Measurements from ENCODE around the gene SMOC1.

Gene SMOC1, protein sequence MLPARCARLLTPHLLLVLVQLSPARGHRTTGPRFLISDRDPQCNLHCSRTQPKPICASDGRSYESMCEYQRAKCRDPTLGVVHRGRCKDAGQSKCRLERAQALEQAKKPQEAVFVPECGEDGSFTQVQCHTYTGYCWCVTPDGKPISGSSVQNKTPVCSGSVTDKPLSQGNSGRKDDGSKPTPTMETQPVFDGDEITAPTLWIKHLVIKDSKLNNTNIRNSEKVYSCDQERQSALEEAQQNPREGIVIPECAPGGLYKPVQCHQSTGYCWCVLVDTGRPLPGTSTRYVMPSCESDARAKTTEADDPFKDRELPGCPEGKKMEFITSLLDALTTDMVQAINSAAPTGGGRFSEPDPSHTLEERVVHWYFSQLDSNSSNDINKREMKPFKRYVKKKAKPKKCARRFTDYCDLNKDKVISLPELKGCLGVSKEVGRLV

DNA sequence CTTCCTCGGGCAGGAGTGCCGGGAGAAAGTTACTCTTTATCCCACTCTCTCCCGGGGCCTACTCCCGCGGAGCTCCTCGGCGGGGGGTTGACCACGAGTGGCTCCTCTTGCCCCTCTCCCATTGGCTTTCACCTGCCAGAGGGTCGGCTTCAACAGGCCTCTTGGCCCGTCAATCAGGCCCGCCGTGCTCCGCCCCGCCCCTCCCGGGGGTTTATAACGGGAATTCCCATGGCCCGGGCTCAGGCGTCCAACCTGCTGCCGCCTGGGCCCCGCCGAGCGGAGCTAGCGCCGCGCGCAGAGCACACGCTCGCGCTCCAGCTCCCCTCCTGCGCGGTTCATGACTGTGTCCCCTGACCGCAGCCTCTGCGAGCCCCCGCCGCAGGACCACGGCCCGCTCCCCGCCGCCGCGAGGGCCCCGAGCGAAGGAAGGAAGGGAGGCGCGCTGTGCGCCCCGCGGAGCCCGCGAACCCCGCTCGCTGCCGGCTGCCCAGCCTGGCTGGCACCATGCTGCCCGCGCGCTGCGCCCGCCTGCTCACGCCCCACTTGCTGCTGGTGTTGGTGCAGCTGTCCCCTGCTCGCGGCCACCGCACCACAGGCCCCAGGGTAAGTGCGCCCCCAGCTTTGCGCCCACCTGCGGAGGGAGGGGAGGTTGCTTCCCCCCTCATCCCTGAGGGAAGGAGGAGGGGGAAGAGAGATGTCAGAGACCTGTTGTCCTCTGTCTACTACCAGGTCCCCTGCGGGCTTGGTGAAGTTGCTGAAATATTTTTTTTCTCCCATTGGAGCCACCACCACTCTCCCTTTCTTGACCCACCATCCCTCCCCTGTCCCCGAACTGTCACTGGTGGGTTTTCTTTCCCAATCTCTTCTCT is at the start of gene SMOC1:
TSS of gene SMOC1 (plus strand) at position 242 of the 869 bp plus-strand sequence. CDS start at position 505, 263 bp downstream.
- no peak for DNase-seq

DNA sequence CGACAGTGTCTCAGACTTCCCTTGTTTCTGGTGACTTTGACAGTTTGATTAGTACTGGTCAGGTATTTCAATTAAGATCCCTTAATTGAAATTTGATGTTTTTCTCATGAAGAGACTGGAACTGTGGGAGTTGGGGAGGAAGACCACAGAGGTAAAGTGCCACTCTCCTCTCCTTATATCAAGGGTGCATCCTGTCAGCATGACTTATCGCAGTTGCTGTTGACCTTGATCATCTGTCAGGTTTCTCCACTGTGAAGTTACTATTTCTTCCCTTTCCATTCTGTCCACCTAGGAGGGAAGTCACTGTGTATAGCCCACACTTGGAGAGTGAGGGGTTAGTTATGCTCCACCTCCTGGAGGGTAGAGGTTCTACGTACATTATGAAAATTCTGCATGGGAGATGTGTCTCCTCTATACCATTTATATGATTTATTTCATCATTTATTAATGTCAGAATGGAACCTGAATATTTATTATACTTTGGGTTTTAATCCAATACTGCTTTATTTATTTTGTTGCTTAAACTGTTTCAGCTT is 40.3 kb upstream of the SMOC1 start:
- DNase-seq: no peak

DNA sequence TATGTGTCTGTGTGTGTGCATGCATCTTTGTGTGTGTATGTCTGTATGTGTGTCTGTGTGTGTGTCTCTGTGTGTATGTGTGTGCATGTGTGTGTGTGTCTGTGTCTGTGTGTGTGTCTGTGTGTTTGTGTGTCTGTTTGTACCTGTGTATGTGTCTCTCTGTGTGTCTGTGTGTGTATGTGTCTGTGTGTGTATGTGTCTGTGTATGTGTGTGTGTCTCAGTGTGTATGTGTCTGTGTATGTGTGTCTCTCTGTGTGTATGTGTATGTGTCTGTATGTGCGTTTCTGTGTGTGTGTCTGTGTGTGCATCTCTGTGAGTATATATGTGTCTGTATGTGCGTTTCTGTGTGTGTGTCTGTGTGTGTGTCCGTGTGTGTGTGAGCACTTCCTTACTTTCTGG is 39.6 kb upstream of the SMOC1 start:
- DNase-seq: no peak

DNA sequence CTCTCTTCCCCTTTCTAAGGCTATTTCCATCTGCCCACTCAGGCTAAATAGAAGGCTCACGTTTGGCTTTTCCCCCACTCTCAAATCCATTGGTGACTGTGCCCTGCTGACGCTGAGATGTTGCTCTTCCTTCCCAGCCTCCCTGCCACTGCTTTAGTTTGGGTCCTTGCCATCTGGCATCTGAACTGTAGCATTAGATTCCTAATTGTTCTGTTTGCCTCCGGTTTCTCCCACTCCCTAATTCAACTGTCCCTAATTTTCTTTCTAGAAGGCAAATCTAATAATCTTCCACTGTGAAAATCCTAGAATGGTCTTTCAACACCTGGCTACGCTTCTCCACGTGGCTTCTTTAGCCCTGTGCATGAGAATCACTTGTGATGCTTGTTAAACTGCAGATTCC is 37.6 kb upstream of the SMOC1 start:
- DNase-seq: no peak

DNA sequence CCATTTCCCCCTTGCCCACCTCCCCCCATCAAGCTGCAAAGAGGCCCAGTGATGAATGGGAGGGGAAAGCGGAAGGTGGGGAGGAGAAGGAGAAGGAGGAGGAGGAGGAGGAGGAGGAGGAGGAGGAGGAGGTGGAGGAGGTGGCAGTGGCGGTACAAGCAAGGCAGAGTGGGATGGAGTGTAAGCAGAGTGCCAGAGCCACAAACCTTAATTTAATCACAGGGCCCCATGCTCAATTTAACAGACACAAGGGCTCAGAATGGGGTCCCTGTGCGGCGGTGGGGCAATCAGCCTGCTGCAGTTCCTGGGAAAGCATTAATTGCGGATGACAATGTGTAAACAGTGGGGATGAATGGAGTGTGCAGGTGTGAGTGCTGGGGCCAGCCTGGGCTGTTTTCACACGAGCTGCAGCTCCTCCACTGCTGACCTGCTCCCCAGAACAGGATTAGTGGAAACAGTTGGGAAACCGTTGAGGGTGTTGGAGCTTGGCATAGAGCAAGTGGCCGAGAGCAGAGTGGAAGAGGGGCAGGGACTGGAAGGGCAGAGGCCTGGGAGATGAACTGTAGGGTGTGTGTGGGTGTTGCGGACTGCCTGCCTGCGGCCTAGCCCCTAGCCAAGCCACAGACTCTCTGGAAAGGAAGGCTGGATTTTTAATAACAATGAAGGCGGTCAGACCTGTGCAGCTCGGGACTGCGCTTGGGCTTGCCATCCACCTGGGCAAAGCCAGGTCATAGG is 36.4 kb upstream of the SMOC1 start:
- no peak for DNase-seq

DNA sequence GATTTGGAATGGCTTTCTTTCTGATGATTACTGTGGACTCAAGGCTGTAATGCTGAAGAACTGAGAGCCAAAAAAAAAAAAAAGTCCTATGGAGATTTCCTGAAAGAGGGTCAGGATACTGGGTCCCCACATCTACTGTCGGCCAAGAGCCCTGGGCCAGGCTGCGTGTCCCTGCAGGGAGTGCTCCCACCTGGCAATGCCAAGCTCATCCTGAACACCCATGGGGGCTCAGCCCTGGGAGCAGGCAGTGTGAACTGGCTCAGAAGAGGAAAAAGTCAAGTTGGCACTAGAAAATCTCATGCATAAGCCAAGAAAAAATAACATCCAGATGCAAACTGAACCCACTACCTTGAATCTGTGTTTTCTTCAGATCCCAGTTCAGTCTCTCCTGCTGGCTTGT is 35.0 kb upstream of the SMOC1 start:
- DNase-seq: no peak

DNA sequence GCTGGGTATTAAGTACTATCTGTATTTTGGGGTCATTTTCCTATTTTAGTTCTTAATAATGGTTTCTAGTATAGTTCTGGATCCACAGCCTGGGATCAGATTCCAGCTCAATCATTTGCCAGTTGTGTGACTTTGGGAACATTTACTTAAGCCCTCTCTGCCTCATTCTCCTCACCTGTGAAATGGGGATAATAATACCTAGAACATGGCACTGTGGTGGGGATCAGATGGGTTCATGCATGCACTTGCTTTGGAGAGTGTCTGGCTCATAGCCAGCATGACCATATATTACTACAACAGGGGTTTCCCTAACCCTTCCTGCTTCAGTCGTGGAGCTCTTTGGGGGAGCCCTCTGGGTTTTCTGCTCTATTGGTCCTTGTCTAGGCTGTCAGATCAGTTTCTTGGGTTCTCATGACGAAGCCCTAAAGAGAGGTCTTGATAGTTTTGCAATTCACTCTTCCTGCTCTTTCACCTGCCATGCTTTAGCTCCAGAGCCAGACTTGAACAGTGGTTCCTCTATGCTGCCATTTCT is 34.1 kb upstream of the SMOC1 start:
- DNase-seq: no peak

DNA sequence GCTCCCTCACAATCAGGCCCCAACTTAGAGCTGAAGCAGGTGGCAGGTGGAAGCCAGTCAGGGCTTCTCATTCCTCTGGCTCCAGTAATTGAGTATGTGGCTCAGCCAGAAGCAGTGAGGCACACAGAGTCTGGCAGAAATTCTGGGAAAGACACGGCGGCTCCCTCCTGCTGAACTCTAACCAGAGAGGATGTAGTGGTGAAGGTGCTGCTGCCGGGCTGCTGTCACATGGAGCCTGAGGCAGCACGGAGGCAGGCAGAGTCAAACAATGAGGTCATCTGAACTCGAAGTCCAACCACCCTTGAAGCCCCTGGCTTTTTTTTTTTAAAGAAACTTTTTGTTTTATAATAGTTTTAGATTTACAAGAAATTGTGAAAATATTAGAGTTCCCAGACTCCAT is 33.4 kb upstream of the SMOC1 start:
- DNase-seq: no peak

DNA sequence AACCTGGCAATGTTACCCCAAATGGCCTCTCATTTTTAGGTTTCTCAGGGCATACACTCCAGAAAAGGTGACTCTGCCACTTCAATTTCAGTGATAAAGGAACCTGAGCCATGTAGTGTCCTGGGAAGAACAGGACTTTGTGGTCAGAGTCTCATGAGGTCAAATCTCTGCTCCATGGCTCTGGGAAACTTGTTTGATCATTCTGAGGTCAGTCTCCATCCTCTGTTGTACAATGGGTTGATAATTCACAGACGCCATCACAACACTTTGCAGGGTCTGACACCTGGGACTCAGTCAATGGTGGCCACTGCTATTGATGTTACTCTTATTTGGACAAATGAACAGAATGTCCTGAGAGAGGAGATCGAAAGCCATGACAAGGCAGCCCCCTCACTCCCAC is 31.1 kb upstream of the SMOC1 start:
- DNase-seq: no peak

DNA sequence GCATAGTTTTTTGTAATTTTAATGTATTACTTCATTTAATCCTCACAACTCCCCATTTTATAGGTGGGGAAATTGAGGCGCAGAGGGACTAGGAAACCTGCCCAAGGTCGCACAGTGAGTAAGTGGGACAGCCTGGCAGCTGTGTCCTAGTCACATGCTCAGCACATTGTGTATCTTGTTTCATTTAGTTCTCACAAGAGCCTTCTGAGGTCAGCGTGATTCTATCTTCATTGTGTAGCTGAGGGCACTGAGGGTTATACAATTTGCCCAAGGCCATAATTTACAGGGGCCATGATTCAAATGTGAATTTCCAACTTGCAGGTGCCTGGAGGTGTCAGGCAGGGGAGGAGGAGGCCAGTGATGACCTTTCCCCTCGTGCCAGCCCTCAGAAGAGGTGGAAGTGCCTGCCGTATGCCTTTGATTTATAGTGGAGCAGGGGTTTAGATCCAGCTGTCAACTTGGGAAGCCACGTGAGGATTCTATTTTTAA is 30.3 kb upstream of the SMOC1 start:
- DNase-seq: no peak

DNA sequence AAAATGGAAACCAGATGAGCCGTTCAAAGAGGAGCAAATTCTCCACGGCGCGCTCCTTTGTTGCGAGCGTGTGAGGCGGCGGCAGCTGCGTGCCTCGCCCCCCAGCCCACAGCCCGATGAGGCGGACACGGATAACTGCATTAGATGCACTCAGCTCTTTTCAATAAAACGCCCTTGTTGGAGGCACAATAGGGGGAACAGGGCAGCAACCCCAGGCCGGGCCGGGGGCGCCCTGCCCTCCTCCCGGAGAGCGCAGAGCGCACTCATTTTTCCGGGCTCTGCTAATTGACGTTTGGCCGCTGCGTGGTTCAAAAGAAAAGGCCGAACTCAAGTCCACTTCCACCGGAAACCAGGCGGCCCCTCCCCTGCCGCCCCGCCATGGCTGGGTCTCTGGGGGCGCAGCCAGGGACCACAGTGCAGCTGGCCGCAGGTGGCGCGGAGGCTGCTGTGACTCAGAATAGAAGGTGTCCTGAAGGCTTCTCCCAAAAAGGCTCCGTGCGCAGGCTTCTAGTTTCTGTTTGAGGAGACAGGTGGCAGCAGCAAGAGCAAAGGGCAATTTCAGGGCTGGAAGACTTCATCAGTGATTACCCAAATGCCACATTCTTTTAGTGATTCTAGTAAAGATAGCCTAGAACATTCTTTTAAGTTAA is 29.0 kb upstream of the SMOC1 start:
- no peak for DNase-seq

DNA sequence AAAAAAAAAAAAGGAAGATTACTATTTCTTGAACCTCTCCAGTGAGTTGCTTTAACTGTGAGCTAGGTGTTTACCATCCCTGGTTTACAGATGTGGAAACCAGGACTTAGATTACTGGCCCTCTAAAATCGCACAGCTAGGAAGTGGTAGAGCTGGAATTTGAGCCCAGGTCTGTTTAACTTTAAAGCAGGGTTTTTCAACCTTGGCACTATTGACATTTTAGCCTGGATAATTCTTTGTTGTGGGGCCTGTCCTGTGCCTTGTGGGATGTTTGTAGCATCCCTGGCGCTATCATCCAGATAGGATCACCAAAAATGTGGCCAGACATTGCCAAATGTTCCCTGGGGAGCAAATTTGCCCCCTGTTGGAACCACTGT is 28.5 kb upstream of the SMOC1 start:
- no peak for DNase-seq

DNA sequence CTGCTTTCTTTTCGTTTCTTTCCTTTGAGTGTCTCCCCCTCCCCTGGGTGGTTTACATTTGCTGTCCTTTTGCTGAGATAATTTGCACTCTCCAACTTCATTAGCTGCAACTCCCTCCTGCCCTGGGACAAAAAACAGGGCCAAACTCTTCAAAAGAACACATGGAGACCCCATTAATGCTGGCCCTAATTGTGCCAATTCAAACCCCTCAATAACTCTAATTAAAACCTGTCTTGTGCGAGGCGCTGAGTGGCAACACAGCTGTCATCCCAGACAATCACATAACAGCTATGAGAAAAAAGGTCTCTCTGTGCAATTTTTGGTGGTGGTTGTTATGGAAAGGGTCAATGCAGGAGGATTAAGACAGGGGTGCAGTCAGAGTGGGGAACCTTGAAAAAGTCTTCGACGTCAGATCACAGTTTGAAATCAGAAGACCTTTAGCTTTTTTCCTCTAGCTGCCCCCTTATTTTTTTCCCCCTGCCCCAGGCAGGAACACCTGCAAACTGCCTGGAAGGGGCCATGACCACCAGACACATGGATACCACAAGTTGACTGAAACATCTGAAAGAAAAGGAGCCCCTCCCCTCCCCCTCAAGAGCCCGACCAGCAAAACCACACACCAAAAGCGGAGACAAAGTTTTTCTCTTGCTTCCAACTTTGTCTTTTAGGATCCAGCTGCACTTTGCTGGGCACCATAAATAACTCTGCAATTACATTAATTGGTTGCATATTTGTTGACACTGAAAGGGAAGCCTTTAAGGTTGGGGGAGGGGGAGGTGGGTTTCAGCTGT is 26.5 kb upstream of the SMOC1 start:
- no peak for DNase-seq

DNA sequence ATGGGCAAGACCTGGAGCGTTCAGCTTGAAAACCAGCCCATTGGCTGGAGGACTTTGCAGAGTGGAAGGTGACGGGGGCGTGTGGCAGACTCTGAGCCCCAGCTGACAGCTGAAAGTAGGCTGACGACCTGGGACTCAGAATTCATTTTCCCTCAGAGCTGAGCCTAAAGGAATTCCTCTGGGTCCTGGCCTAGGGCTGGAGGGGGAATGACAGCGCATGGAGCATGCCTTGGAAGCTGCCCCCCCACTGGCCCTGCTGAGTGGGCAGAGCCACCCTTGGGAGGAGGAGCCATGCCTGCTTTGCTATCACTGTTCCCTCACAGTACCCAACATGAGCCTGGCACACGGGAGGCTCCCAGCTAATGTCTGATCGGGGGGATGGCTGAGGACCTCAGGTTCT is 25.4 kb upstream of the SMOC1 start:
- no peak for DNase-seq

DNA sequence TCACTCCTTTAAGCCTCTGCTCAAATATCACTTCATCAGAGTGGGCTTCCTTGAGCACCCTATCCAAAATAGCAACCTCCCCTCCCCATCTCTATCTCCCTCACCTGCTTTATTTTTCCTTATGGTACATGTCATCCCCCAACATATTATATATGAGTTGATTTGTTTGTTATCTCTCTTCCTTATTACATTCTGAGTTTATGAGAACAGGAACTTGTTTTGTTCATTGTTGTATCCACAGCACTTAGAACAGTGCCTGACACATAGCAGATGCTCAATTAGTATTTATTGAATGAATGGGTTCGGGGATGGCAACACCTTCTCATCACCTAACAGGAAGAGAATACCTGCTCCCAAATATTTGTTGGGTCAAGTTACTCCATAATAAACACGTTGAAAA is 24.6 kb upstream of the SMOC1 start:
- no peak for DNase-seq

DNA sequence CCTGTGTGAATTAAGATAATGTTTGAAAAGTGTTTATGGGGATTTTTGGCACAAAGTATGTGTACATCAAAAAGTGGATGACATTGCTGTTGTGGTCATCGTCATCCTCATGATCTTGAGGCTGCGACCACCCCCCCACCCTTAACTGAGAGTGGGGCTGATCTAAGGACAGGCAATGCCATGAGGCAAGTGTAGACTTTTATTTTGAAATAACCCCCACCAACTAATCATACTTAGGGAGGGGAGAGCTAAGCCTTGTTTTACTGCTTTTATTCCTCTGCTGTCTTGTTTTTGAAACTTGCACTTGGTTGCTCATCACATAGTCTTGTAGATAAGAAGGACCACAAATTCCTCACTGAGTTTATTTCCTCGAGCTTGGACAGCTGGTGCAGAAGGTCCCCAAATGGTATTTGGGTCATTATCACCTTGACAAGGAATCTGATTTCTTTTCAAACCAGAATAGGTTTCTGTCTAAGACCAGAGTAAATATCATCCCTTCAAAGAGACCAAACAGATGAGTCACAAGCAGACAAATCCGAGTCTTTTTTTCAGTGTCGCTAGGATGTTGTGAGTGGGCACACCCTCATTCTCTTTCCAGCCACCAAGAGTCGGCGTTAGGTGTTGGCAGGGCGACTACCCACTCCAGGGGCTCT is 23.9 kb upstream of the SMOC1 start:
- DNase-seq: no peak

DNA sequence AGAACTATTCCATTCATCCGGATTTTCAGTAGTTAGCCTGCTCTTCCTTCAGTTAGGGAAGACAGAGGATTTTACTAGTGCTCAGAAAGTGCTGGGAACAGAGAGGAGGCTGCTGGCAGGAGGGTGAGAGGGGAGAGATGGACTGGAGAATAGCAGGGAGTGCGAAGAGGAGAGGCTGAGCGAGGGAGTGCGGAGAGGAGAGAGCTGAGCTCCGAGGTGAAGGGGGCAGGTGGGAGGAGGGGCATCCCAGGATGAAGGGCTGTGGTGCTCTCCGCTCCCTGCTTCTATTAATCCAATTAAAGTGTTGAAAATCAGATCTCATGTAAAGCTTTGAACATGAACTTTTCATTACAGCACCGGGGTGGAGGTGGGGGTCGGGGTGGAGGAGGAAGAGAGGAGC is 20.4 kb upstream of the SMOC1 start:
- no peak for DNase-seq

DNA sequence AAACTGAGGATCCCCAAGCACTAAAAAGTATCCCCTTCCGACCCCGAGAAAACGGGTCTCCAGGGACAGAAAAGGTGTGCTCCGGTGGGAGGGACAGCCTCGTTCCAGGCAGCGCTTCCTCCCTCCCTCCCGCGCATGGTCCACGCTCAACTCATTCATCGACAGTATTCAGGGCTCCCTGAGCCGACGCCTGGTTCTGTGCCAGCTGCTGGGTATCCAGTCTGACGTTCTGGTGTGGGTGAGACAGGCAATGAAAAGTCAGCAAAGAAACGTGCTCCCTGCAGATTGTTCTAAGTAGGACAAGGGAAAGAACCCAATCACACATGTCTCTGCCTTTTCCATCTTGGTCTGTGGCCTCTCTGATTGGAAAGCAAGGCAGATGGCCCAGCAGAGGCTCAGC is 19.6 kb upstream of the SMOC1 start:
- DNase-seq: no peak

DNA sequence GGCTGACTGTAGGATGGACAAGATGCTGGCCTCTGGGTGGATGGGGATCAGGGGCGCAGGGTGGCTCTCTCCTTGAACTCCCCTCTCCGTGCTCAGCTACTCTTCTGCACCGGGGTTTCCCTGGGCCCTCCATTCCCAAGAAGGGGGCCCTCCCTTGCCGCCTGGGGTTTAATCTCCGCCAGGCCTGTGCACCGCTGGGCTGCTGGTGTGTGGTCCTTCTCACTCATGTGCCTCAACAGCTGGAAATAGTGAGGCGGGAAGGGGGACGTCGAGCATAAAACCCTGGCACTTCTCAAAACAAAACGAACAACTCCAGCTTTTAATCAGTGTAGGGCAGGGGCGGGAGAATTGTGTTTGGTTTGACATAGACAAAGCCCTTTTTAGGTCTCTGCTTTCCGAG is 19.0 kb upstream of the SMOC1 start:
- no peak for DNase-seq

DNA sequence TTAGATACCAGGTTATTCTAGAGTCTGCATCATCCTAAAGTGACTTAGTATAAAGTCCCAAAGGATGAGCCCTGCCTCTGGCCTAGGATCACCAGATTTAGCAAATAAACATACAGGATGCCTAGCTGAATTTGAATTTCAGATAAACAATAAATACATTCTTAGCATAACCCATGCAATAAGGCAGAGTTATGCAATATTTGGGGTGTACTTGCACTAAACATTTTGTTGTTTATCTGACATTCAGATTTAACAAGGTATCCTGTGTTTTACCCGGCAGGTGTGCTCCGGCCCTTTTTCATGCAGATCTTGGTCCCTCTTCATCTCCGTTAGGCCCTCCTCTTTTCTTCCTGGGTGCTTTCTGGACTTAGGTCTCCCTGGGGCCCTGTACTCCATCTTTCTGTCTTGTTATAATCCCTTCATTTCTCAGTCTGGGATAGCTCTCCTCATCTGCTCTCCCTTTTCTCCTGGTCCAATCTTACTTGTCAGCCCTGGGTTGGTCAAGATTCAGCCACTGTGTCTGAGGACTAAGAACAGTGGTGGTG is 18.1 kb upstream of the SMOC1 start:
- no peak for DNase-seq

DNA sequence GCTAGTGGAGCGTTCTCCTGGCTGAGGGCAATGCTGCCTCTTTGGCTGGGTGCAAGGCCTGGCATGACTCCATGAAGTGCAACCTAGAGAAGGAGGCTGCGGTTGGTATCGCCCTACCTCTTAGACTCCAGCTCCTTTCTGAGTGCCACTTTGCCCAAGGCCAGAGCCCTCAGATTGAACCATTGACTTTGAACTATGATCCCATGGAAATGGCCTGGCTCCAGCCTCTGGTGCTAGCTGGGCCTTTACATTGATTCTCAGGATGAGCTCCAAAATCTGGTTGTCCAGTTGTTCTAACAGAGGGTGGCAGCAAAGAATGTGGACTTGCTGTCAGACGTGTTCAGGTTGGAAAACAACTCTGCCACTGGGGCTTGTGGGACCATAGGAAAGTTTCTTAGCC is 16.1 kb upstream of the SMOC1 start:
- DNase-seq: no peak

Measured in activated CD8-positive, alpha-beta memory T cell treated with anti-CD3 and anti-CD28 coated beads, Interleukin-2, amount 50 U/mL, for 48 hours (primary cell).